NCI-H2196 (cell line): ENCODE data around the gene CRYZL1.

ENCODE experiments used
- DNase-seq: peaks from one replicate; lab custom pipeline; 2025; ENCODE audit not compliant: unreplicated experiment; lab: John Stamatoyannopoulos, UW

The CRYZL1 gene

DNA sequence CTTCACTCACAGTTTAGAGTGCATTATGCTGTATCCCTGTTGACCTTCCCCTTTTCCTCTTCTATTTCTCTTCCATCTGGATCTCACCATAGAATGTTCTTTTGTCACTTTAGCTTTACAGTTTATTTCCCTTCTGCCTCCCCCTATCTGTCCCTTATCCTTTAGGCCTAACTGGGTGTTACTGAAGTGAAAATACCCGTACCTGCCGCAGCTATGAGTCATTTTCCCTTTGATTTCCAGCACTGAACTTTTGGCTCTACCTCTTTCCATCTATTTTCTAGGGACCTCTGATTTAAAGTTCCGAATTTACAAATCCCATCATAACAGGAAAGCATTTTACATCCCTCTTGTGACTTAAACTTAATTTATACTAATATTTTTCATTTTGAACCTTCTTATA is 20.5 kb upstream of the CRYZL1 start:
- DNase-seq: no peak

DNA sequence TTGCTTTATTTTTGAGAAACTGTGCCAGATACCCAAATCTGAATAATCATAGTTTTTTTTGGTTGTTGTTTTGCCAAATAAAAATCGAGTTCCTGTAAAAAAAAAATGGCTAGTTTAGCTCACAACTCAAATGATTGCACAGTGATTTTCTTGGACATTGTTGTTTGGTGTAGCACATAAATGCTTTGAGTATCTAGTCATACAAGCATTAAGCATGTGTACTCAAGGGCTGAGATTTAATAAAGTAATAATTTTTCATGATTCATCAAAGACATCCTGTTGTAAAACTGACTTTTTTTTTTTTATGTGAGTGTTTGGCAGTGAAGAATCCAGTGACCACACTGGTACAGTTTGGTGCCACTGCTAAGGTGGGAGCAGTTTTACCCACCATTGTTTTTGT is 19.6 kb upstream of the CRYZL1 start:
- no peak for DNase-seq

DNA sequence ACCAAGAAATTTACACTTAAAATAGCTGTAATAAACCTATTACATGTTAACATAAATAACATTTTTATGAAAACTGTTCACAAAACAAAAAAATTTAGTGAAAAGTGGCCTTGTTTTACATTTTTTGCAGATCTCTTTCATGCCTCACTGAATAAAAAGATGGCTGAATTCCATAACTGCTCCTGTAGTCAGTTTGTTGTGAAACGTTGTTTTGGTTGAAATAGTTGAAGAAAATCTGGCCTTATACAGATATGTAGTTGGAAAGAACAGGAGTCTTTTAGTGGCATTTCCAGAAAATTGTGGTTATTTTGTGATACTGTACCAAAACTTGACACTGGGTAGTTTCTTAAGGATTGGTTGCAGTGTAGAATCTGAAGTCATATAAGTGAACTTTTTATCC is 18.9 kb upstream of the CRYZL1 start:
- no peak for DNase-seq

DNA sequence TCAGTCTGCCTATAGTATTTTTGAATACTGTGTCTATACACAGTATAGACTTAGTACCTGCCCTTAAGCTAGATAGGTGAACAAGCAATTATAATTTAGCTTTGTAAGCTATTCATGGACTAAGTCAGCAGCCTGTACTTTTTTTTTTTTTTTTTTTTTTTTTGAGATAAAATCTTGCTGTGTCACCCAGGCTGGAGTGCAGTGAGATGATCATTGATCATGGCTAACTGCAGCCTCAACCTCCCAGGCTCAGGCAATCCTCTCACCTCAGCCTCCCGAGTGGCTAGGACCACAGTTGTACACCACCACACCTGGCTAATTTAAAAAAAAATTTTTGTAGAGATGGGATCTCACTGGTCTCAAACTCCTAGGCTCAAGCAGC is 18.0 kb upstream of the CRYZL1 start:
- no peak for DNase-seq

DNA sequence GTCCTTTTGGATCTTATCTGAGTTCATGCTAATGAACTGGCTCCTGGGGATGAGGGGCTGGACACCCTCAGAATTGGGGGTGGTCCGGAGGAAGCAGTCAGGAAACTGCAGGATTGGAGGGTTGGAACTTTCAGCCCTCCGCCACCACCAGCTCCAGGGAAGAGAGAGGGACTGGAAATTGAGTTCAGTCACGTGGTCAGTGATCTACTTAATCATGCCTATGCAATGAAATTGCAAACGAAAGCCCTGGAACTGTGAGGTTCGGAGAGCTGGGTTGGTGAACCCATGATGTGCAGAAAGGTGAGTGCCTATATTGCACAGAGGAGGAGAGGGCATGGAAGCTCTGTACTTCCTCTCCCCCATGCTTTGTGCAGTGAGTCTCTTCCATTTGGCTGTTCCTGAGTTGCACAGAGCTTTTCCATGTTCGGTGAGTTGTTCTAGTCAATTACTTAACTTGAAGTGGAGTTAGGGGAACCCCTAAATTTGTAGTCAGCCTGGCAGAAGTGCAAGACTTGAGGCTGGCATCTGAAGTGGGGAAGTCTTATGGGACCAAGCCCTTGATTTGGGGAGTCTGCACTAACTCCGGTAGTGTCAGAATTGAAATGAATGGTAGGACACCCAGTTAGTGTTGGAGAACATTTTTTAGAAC is 17.5 kb upstream of the CRYZL1 start:
- no peak for DNase-seq

DNA sequence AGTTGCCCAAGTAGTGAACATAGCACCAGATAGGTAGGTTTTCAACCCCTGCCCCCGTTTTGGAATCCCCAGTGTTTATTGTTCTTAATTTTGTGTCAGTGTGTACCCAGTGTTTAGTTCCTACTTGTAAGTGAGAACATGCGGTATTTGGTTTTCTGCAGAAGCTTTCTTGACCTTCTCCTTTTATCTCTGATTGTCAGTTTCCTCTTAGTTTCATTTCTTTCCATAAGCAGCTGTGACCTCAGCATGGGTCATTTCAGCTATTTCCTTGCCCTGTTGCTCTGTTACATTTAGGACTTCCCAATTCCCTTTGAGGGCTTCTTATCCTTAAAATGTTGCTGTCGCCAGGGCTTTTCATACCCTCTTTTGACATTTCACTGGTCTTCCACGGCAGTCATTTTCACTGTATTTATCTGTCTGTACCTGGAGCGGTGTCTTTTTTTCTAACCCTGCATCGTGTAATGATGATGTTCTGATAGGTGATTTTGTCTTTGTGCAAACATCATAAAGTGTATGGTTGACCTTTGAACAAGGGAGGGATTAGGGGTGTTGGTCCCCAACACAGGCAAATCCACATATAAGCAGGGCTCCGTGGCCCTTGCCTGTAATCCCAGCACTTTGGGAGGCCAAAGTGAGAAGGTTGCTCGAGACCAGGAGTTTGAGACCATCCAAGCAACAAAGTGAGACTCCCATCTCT is 15.7 kb upstream of the CRYZL1 start:
- DNase-seq: no peak

DNA sequence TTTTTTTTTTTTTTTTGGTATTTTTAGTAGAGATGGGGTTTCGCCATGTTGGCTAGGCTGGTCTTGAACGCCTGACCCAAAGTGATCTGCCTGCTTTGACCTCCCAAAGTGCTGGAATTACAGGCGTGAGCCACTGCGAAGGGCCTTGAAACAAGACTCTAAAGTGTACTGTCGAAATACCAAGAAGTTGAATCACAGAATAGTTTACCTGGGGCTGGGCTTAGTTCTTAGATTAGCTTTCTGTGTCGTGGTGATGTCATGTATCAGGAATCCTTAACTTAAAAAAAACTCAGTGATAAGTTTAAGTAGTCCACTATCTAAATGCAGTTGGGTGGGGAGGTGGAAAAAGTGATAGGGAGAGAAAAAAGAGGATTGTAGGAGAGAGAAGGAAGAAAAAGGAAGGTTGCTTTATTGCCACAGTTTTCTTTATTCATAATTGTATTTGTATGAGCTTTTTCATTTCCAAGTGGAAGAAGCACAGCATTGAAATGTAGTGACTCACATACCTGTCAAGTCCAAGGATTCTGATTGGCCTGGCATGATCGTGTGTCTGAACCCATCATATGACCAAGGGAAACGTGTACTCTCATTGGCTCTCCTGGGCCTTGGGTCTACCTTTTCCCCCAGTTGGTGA is 14.2 kb upstream of the CRYZL1 start:
- DNase-seq: no peak

DNA sequence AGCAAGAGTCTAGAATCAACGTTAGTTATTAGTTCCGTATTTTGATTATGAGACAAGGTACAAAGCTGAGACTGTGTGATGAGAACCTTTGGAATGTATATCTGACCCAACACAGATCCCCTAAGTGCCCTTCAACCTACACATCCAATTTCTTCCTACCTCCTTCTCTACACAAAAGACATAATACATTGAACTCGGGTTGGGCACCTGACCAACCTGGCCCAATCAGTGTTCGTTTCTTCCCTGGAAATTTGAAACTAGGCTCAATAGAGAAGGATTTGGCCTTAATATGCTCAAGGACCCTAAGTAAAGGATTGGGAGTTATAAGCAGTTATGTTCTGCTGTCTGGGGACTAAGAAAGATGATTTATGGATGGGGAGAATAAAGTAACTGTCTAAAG is 12.9 kb upstream of the CRYZL1 start:
- DNase-seq: no peak

DNA sequence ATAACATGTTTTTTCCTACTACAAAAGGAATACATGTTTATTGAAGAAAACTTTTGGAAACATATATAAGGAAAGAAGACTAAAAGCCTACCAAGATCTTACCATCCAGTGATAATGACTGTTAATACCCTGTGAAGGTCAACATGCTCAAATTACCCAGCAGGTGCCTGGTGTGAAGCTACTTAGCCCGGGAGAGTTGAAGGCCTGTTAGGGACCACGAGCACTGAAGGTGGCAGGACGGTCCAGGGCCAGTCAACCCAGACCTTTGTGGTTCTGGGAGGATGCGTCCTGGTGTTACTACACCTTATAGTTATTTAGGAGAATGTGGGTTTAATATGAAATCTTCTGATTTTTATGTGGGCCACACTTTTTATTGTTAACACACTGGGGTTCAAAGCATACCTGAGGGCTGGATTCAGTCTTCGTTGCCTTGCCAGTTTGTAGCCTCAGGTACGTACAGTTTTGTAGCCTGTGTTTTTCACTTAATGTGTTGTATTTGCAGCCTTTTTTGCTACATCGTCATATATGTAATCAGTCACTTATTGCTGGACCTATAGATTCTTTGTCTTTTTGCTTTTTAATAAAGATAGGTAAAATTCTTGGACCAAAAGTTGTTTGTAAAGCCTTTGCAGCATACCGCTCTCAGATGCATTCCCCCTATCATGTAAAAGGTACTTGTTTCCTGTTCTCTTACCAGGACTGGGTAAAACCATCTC is 10.6 kb upstream of the CRYZL1 start:
- DNase-seq: peak; percentile 18

DNA sequence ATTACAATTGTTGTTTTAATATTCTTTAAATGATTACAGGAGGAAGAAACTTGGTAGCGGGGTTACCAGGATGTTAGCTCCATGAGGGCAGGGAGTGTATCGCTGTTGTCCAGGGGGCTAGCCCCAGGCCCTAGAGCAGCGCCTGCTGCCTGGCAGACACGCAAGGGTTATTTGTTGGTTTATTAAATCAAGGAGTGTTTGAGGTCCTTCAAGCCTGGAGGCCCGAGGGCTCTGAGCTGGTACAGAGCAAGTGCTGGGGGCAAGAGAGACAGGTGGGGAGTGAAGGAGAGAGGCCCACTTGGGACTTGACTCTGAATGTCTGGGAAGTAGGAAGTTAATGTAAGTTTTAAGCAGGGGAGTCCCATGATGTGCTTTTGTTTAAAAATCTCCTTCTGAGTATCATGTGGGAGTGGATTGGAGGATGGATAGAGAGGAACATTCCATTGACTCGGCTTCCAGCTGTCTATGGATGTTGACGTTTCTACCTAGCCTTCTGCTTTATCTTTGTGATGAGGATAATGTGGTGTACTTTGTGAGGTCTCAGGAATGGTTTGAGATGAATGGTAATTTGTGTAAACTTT is 9.5 kb upstream of the CRYZL1 start:
- no peak for DNase-seq

DNA sequence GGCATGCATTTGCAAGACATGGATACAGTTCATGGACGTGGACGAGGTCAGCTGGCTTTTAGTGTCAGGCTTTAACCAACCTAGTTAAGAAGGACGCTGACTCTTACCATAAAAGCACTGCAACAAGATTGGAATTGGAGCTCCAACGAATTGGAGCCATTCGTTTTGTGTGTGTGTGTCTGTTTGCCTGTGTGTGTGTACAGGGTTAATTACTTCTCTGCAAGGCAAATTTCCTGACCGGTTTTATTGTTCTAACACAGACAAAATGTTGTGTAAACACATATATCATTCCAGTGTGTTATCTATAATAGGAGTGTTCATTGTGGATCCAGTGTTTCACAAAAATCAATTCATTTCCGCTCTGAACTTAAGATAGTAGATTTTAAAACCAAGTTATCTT is 8.7 kb upstream of the CRYZL1 start:
- DNase-seq: no peak

DNA sequence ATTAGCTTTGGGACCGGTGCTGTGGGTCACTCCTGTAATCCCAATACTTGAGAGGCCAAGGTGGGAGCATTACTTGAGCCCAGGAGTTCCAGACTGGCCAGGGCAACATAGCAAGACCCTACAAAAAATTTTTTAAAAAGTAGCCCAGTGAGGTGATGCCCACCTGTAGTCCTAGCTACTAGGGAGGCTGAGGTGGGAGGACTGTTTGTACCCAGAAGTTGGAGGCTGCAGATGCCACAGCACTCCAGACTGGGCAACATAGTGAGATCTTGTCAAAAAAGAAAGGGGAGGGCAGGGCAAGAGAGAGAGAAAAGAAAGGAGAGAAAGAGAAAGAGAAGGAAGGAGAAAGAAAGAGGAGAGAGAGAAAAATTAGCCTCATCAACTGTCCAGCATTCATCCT is 7.0 kb upstream of the CRYZL1 start:
- no peak for DNase-seq

DNA sequence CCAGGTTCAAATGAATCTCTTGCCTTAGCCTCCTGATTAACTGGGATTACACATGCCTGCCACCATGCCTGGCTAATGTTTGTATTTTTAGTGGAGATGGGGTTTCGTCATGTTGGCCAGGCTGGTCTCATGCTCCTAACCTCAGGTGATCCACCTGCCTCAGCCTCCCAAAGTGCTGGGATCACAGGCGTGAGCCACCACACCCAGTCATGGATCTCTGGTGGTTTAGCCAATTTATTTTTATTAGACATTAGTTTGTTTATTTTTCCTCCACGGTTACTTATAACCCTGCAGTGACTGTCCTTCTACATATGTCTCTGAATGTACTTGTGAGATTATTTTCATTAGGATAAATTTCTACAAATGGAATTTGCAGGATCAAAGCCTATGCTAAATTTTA is 6.0 kb upstream of the CRYZL1 start:
- no peak for DNase-seq

DNA sequence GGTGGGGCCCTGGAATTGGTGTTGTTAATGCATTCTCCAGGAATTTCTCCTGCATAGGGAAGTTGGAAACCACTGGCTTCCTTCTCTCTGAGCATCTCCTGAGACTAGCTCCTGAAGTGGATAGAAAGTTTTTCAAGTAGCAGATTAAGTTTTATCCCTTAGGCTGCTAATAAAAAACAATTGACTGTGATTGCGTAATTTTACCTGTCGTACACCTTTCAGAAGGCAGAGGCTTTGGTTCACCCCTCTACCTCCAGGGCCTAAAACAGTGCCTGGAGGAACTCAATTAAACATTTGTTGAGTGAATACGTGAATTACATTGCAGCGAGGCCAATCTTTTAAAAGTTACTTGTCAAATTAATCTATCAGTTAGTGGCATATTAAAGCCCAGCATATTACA is 4.2 kb upstream of the CRYZL1 start:
- no peak for DNase-seq

DNA sequence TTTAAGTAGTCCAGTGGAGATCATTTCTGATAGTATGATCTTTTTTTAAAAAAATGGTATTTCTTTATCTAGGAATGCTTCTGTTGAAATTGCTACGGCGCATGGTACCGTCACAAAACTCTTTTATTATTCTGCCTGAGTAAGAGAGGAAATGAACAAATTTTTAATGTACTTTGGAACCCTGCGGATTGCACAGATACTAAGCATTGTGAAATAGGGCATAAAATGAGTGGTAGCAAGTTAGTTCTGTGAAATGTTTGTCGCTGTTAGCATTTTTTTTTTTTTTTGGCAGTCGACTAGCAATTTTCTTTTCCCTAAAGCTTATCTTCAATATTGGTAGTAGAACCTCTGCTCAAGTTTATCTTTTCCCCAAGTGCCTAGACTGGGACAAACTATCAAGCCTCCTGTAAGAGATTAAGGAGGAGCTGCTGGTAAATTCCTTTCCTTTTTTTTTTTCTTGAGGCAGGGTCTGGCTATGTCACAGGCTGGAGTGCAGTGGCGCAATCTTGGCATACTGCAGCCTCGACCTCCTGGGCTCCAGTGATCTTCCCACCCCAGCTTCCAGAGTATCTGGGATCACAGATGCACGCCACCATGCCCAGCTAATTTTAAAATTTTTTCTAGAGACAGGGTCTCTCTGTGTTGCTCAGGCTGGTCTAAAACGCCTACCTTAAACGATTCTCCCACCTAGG is 3.0 kb upstream of the CRYZL1 start:
- no peak for DNase-seq

DNA sequence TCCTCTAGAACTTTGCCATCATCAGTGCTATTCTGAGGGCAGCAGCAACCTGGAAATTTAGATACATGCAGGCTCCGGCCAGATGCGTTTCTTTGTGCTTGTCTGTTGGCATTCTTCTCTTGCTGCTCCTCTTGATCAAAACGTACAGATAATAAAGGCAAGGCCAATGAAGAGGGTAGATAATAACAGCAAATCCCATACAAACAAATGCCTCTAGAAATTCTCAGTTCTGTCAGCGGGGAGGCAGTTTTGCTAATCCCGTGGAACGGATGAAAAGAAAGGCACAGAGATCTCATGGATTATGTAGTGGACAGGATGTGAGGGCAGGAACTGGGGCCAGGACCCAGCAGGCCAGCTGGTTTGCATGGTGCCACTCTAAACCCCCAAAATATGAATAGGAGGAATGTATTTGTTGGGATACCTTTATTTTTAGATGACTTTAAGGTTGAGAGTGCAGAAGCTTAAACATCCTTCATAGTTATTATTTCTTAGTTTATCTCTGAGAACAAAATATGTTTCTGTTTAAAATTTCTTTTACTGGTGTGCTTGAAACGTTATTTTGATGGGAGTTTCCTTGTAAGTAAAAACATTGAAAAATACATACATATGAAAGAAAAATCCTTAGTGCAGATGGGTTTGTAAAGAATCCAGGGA is 2.2 kb upstream of the CRYZL1 start:
- no peak for DNase-seq

DNA sequence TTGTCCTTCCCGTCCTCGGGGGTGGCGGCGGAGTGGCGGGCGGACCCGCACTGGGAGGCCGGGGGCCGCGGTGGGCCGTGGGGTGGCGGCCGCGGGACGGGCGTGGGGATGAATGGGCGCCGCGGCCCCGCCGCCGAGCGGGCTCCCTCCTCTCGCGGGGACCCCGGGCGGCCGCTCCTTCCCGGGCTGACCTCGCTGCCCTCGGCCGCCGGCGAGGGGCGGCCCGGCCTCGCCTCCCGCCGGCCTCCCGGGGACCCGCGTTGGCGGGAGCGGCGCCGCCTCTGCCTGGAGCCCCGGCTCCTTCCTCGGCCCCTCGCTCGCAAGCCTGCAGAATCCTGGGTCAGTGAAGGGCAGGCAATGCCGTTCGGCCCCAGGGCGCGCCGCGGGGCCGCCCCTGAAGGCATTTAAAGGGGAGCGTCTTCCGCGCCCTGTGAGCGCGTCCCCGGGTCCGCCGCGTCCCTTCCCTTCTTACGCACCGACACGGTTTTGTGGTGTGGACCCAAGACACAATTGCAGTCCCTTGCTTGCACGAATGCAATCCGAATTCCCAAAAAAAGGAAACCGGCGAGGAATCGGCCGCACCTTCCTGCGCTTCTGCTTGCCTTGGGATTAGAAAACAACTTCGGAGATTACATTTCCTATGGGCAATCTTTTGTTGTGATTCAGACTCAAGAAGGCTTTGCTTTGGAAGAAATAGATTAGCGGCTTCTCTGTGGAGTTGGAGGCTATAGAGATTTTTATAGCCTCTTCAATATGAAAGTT is 1.5 kb upstream of the CRYZL1 start:
- no peak for DNase-seq

DNA sequence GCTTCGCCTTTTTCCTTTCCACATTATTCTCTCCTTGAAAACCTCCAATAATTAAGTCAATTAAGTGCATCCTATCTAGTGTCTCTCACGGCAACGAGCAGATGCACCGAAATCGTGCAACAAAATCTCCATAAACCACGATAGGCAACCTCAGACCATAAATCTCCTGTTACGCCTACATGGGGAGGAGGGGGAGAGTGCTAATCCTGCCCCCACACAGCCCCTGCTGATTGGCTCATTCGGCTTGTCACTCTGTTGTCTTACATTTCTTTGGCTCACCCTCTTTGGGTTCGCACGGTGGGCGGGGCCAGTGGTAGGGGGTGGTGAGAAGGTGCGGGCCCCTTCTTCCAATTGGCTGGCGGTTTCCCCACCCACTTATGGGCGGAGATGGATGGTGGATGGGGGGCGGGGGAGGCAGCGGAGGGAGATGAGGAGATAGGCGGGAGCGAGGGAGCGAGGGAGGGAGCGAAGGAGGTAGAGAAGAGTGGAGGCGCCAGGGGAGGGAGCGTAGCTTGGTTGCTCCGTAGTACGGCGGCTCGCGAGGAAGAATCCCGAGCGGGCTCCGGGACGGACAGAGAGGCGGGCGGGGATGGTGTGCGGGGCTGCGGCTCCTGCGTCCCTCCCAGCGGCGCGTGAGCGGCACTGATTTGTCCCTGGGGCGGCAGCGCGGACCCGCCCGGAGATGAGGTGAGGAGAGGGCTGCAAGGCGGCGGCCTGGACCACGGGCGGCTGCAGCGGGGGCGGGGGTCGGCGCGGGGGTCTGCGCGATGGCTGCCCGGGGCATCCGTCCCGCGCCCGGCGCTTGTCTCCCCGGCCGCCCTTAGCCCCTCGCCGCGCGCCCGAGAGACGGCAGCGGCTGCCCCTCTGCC is 720 bp upstream of the CRYZL1 start, which contains the start of gene ITSN1:
Gene ITSN1, plus strand, starts transcription at position 475 of the 869 bp plus-strand sequence. CDS start 76,328 bp downstream, outside the sequence.
- DNase-seq: peak; percentile 98
